ENCODE measurements around the gene ADGRD1.

Gene ADGRD1

GRCh38 chr12:131063413-131063812, 109.7 kb downstream of the ADGRD1 start:
- ATAC-seq, result no peak
- no peak for TF ChIP-seq PATZ1 (CRISPR knock-in tag; IDR thresholded peaks at IDR 0.05; ENCODE audit: borderline replicate concordance)
- TF ChIP-seq TCF4 (CRISPR knock-in tag; IDR thresholded peaks at IDR 0.05; ENCODE audit: borderline replicate concordance), result no peak
- TF ChIP-seq CREB5 (CRISPR knock-in tag; IDR thresholded peaks at IDR 0.05; ENCODE audit: low read depth), result no peak
- no peak for TF ChIP-seq PPARA (CRISPR knock-in tag; IDR thresholded peaks at IDR 0.05; ENCODE audit: borderline replicate concordance)
- TF ChIP-seq ZNF565 (CRISPR knock-in tag; conservative IDR thresholded peaks at IDR 0.05; ENCODE audit: low read depth), result no peak
- no peak for TF ChIP-seq OSR1 (CRISPR knock-in tag; IDR thresholded peaks at IDR 0.05)
- TF ChIP-seq RARB (CRISPR knock-in tag; IDR thresholded peaks at IDR 0.05), result no peak
- no peak for TF ChIP-seq ARNTL (CRISPR knock-in tag; IDR thresholded peaks at IDR 0.05; ENCODE audit: borderline replicate concordance, low read depth)
- no peak for TF ChIP-seq ZNF8 (CRISPR knock-in tag; IDR thresholded peaks at IDR 0.05)
- no peak for TF ChIP-seq GLIS3 (CRISPR knock-in tag; IDR thresholded peaks at IDR 0.05)
- TF ChIP-seq TSHZ2 (CRISPR knock-in tag; IDR thresholded peaks at IDR 0.05), result no peak
- no peak for TF ChIP-seq ISL1 (CRISPR knock-in tag; IDR thresholded peaks at IDR 0.05)
- no peak for TF ChIP-seq ZFP30 (CRISPR knock-in tag; IDR thresholded peaks at IDR 0.05)
- TF ChIP-seq SNAI2 (CRISPR knock-in tag; IDR thresholded peaks at IDR 0.05), result no peak
- no peak for TF ChIP-seq CSRNP3 (CRISPR knock-in tag; IDR thresholded peaks at IDR 0.05)
- no peak for TF ChIP-seq ZC3H10 (CRISPR knock-in tag; IDR thresholded peaks at IDR 0.05)
- no peak for TF ChIP-seq POU6F1 (CRISPR knock-in tag; IDR thresholded peaks at IDR 0.05; ENCODE audit: borderline replicate concordance, low read depth)

GRCh38 chr12:131063960-131064359, 110.3 kb downstream of the ADGRD1 start:
- ATAC-seq, result no peak
- TF ChIP-seq TCF4 (CRISPR knock-in tag; IDR thresholded peaks at IDR 0.05; ENCODE audit: borderline replicate concordance) (no peak), GLIS3 (CRISPR knock-in tag; IDR thresholded peaks at IDR 0.05) (no peak), ZFP3 (CRISPR knock-in tag; IDR thresholded peaks at IDR 0.05) (no peak), ZNF70 (CRISPR knock-in tag; IDR thresholded peaks at IDR 0.05) (no peak), CSDC2 (CRISPR knock-in tag; IDR thresholded peaks at IDR 0.05) (no peak), ISL1 (CRISPR knock-in tag; IDR thresholded peaks at IDR 0.05) (no peak), TOX (CRISPR knock-in tag; IDR thresholded peaks at IDR 0.05; ENCODE audit: borderline replicate concordance) (no peak), ESRRG (CRISPR knock-in tag; IDR thresholded peaks at IDR 0.05) (no peak), PATZ1 (CRISPR knock-in tag; IDR thresholded peaks at IDR 0.05; ENCODE audit: borderline replicate concordance) (no peak), OSR1 (CRISPR knock-in tag; IDR thresholded peaks at IDR 0.05) (no peak), ZNF8 (CRISPR knock-in tag; IDR thresholded peaks at IDR 0.05) (no peak), CREB5 (CRISPR knock-in tag; IDR thresholded peaks at IDR 0.05; ENCODE audit: low read depth) (no peak), SNAI2 (CRISPR knock-in tag; IDR thresholded peaks at IDR 0.05) (no peak), ARNTL (CRISPR knock-in tag; IDR thresholded peaks at IDR 0.05; ENCODE audit: borderline replicate concordance, low read depth) (no peak)
